ENCODE measurements around the gene USP47.
"Not testable (repeated sequence)": the region's sequence is repeated elsewhere in the genome, so short reads cannot be mapped to it uniquely, and the experiment has no call there.

Gene USP47

GRCh38 chr11:11826260-11826659 lies 15.5 kb upstream of the USP47 start:
- no peak for DNase-seq

GRCh38 chr11:11827272-11827671 lies 14.5 kb upstream of the USP47 start:
- DNase-seq: no peak

DNA sequence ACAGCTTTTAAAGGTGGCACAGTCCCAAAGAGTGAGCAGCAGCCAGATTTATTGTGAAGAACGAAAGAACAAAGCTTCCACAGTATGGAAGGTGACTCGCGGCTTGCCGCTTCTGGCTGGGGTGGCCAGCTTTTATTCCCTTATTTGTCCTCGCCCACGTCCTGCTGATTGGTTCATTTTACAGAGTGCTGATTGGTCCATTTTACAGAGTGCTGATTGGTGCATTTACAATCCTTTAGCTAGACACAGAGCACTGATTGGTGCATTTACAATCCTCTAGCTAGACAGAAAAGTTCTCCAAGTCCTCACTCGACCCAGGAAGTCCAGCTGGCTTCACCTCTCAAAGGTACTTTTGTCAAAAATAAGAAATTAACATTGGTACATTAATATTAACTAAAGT lies 10.4 kb upstream of the USP47 start:
- DNase-seq: not testable (repeated sequence)

GRCh38 chr11:11836676-11837231 lies 5.0 kb upstream of the USP47 start:
- DNase-seq: no peak

DNA sequence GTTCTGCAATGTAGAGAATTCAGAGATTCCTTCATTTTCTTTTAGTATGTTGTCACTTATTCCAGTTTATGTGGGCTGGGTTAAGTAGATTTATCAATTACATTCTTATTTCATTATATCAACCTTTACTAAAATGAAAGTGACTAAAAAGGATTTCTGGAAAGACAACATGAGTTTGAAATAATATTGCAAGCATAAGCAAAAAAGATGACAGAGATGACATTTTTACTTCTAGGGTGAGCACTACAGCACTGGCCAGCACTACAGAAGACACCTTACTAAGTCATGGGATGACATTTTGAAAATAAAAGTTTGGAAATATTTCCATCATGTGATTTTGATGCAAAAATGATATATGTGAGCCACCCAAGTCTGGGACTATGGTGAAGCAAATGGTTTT lies 2.1 kb upstream of the USP47 start:
- no peak for DNase-seq

DNA sequence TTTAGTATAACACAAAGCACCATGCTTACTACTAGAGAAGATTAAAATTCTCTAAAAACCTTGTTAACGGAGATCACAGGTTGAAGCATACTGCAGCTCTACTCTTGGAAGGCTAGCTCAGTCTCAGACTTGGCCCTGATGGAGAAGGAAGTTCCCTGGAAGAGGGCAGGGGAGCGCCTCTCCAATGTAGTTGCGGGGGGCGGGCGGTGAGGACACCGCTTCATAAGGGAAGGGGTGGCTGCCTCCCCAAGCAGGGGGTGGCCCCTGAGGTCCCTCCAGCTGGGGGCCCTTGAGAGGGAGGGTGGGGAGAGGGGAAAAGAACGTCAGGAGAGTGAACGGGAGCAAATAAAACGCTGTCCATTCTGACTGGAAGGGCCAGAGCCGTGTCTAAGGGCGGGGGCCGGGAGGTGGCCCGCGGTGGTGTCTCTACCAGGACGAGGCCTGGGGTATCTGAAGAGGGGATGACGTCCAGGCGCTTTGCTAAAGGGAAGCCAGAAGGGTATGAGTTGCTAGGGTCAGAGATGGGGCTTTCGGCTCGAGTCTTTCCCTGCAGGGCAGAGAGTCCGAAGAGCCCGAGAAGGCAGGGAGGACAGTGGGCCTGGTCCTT lies 553 bp upstream of the USP47 start:
- no peak for DNase-seq

DNA sequence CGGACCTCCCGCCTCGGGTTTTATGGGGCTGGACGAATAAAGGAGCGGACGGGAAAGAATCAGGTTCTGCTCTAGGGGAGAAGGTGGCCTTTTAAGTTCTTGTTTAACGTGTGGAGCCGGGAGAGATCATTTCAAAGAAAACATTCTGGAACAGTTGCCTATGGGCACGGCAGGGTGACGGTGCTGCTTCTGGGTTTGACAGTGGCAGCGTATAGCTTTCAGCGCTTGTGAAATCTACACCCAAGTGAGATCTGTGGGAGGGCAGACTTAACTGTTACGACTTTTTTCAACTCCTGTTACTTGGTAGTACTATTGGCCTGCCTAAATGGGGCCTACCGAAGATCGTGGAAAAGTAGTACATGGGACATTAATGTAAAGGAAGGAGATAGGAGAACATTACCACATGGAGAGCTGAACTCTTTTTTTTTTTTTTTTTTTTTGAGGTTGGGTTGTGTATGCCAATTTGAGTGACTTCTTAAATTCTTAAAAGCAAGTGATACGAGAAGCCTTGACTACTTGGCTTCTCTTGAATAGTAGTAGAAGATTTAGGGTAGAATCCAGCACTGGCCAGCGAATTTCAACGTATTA lies 743 bp downstream of the USP47 start:
- DNase-seq: peak; percentile 22

DNA sequence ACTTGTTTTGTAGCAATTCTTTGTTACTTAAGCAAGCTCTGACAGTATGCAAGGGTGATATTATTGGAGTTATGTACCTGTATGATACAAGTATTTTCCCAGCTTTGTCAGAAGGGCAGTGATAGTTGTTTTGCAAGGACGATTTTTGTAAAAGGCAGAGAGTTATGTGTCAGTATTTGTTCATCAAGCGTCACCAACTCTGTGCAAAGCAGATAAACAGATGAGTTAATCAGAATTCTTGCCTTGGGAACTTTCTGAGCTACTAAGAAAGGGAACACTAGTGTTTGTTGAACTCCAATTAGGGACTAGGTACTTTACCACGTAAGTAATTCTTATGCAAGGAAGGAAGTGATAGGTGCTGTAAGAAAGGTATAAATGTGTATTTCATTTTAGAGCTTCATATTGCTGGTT lies 1.4 kb downstream of the USP47 start:
- no peak for DNase-seq

DNA sequence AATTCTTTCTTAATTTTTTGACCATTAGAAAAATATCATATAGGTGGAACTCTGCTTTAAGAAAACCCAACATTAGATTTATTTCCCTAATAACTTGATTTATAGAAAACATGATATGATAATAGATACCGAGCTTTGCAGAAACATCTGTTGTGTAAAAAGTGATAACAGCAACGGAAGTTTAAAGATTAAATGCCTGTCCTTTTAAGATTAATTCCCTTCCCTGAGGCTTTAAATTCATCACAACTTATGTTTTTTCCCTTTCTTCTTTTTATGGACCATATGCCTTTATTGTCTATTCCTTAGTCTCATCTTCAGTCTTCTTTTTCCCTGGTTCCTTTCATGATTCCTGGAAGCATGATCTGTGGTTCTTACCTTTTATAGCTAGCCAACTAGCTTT lies 1.9 kb downstream of the USP47 start:
- DNase-seq: no peak

GRCh38 chr11:11844272-11844671 lies 2.5 kb downstream of the USP47 start:
- DNase-seq: no peak

GRCh38 chr11:11845071-11845470 lies 3.3 kb downstream of the USP47 start:
- DNase-seq: no peak

- DNase-seq: no peak
These were observed 3.8 kb downstream of the USP47 start for GRCh38 chr11:11845551-11845950.

- no peak for DNase-seq
These were observed 5.3 kb downstream of the USP47 start for GRCh38 chr11:11847082-11847481.

DNA sequence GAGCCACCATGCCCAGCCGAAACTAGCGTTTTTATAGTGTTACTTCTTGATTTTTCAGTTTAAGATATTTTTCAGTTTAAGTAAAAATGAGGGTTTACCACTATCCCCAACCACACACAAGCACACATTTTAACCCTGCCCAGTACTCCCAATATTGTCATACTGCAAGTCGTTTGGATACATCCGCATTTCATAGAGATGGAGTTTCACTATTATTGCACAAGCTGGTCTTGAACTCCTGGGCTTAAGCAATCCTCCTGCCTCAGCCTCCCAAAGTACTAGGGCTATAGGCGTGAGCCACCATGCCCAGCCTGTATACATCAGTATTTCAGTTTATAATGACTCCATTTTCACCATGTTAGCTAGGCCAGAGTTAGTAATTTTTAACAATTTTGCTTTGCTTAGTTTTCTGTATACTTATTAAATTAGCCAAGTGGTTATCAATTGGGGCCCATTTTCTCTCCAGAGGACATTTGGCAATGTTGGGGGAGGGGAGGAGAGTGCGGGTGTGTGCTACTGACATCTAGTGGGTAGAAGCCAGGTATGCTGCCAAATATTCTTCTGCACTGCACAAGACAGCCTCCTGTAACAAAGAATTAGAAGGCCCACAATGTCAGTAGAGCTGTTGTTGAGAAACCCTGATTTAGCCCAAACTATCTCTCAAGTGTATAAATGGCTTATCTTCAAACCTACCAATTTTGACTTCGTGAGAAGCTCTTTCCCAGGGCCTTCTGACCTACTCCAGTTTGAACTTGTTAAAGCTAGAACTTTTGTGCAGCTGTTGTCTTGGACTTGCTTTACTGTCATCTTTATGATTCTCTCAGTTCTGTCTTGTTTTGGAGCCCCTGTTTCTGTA lies 7.3 kb downstream of the USP47 start:
- DNase-seq: peak; percentile 39

DNA sequence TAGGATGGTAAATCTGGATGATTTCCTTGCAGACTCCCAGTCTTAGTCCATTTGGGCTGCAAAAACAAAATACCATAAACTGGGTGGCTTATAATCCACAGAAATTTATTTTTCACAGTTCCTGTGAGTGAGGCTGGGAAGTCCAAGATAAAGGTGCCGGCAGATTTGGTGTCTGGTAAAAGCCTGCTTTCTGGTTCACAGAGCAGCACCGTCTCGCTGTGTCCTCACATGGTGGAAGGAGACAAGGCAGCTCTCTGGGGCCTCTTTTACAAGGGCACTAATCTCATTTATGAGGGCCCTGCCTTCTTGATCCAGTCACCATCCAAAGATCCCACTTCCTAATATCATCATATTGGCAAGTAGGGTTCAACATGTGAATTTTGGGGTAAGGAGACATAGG lies 8.9 kb downstream of the USP47 start:
- no peak for DNase-seq

- DNase-seq: no peak
These were observed 14.9 kb downstream of the USP47 start for GRCh38 chr11:11856638-11857037.

DNA sequence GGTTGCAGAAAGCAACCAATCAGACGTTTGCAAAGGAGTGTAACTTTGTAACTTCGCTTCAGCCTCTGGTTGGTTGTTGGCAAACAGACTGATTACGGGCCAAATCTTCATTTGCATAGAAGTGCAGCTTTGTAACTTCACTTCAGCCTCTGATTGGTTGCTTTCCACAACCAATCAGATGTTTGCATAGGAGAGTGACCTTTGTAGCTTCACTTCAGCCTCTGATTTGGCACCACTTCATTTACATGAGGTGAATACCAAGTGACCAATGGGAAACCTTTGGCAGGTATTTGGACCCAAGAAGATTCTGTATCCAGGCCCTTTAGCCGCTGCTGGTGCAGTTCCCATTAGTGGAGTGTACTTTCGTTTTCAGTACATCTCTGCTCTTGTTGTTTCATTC lies 16.0 kb downstream of the USP47 start:
- no peak for DNase-seq

- DNase-seq: no peak
These were observed 16.9 kb downstream of the USP47 start for GRCh38 chr11:11858676-11859075.

GRCh38 chr11:11860103-11860979 lies 18.6 kb downstream of the USP47 start:
- DNase-seq: no peak

DNA sequence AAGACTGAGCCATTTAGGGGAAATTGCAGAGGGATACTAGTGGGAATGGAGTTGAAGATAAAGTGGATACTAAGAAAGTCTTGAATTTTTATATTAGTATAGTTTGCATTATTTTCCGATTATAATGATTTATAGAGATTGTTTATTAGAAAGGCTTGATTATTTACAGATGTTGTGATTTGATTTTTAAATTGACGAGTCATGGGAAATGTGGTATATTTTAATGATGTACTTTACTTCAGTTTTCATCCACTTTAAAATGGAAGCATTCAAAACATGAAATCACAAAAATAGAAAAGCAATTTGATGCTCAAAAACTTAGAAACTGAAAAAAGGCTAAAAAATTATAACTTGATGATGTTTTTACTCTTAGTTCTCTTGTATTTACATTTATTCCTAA lies 21.2 kb downstream of the USP47 start:
- DNase-seq: no peak

- DNase-seq: no peak
These were observed 22.6 kb downstream of the USP47 start for GRCh38 chr11:11864332-11864731.

DNA sequence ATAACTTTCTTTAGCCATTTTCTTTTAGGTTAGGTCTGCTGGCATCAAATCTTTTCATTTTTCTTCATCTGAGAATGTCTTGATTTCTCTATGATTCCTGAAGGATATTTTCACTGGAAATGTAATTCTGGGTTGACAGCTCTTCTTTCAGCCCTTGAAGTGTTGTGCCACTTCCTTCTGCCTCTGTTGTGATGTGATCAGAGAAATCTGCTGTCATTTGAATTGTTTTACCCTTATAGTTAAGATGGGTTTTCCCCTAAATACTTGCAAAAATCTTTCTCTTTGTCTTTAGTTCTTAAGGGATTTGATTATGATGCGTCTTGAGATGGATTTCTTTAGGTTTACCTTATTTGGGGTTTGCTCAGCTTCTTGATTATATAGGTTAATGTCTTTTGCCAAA lies 23.0 kb downstream of the USP47 start:
- DNase-seq: no peak

GRCh38 chr11:11865449-11865848 lies 23.7 kb downstream of the USP47 start:
- no peak for DNase-seq

All from NCI-H1436 (cell line).